Liver (tissue), 9 donors: ENCODE data around the gene HOXC6. TPM values are rescaled to one million over a fixed set of nuclear protein-coding genes. Genes with fewer than 3 reads are reported as not detected.

ENCODE experiments used
- DNase-seq: peaks from one replicate; pipeline ENCODE4 v3.0.0-alpha.2; 2017; ENCODE audit warnings: low spot score
- H3K27ac ChIP-seq, 2 donors: one replicate each; pipeline ENCODE4 v1.7.0; 2013; ENCODE audit warnings: inconsistent platforms in 2 of 2, low read length in 2 of 2, control low read depth in 1 of 2, low read depth in 1 of 2, mild to moderate bottlenecking in 1 of 2
- H3K27me3 ChIP-seq, 4 donors: one replicate each; pipeline versions ENCODE4 v1.6.1 to v1.7.0; 2013; ENCODE audit warnings: low read length in 3 of 4, inconsistent platforms in 1 of 4, mild to moderate bottlenecking in 1 of 4, moderate library complexity in 1 of 4; ENCODE audit not compliant: control insufficient read depth in 4 of 4, insufficient read depth in 4 of 4
- H3K36me3 ChIP-seq, 4 donors: one replicate each; pipeline versions ENCODE4 v1.6.1 to v1.7.0; 2013; ENCODE audit warnings: low read length in 3 of 4, mild to moderate bottlenecking in 3 of 4, low read depth in 1 of 4, moderate library complexity in 1 of 4; ENCODE audit not compliant: control insufficient read depth in 4 of 4, insufficient read depth in 3 of 4
- H3K4me1 ChIP-seq, 4 donors: one replicate each; pipeline versions ENCODE4 v1.6.1 to v1.7.0; 2013; ENCODE audit warnings: low read length in 3 of 4, mild to moderate bottlenecking in 3 of 4, moderate library complexity in 1 of 4; ENCODE audit not compliant: control insufficient read depth in 4 of 4, insufficient read depth in 4 of 4
- H3K4me3 ChIP-seq, 3 donors: one replicate each; pipeline versions ENCODE4 v1.6.1 to v1.7.0; 2013; ENCODE audit warnings: low read length in 3 of 3, control low read depth in 1 of 3, low read depth in 1 of 3, mild to moderate bottlenecking in 1 of 3
- H3K9ac ChIP-seq, 2 donors: one replicate each; pipeline ENCODE4 v1.7.0; 2013; ENCODE audit warnings: low read length in 2 of 2, mild to moderate bottlenecking in 2 of 2, moderate library complexity in 2 of 2, control low read depth in 1 of 2, low read depth in 1 of 2
- H3K9me3 ChIP-seq, 4 donors: one replicate each; pipeline versions ENCODE4 v1.6.1 to v1.7.0; 2013; ENCODE audit warnings: low read length in 3 of 4; ENCODE audit not compliant: control insufficient read depth in 4 of 4
- EGR1 ChIP-seq, 2 donors: IDR thresholded peaks; 2 replicates each; pipeline ENCODE4 v1.6.1; 2016 to 2018; ENCODE audit warnings: antibody characterized with exemption in 2 of 2, low read depth in 2 of 2
- FOXA1 ChIP-seq: IDR thresholded peaks from 2 replicates; pipeline ENCODE4 v1.6.1; 2016; ENCODE audit warnings: antibody characterized with exemption
- FOXA2 ChIP-seq: IDR thresholded peaks from 2 replicates; pipeline ENCODE4 v1.6.1; 2016; ENCODE audit warnings: antibody characterized with exemption
- GABPA ChIP-seq, 2 donors: IDR thresholded peaks in 1 of 2; conservative IDR thresholded peaks in 1 of 2; 2 replicates each; pipeline ENCODE4 v1.6.1; 2016; ENCODE audit warnings: antibody characterized with exemption in 2 of 2, mild to moderate bottlenecking in 1 of 2, moderate library complexity in 1 of 2
- HNF4G ChIP-seq: IDR thresholded peaks from 2 replicates; pipeline ENCODE4 v1.6.1; 2016; ENCODE audit warnings: antibody characterized with exemption
- JUND ChIP-seq, 2 donors: IDR thresholded peaks; 2 replicates each; pipeline ENCODE4 v1.6.1; 2016; ENCODE audit warnings: antibody characterized with exemption in 2 of 2
- MAX ChIP-seq: IDR thresholded peaks from 2 replicates; pipeline ENCODE4 v1.6.1; 2016; ENCODE audit warnings: antibody characterized with exemption
- NR2F2 ChIP-seq: IDR thresholded peaks from 2 replicates; pipeline ENCODE4 v1.6.1; 2016; ENCODE audit warnings: antibody characterized with exemption
- REST ChIP-seq: IDR thresholded peaks from 2 replicates; pipeline ENCODE4 v1.6.1; 2016; ENCODE audit warnings: antibody characterized with exemption, mild to moderate bottlenecking
- RXRA ChIP-seq, 2 donors: IDR thresholded peaks; 2 replicates each; pipeline ENCODE4 v1.6.1; 2017 to 2018; ENCODE audit warnings: antibody characterized with exemption in 2 of 2, mild to moderate bottlenecking in 1 of 2
- TAF1 ChIP-seq: conservative IDR thresholded peaks from 2 replicates; pipeline ENCODE4 v1.6.1; 2016; ENCODE audit warnings: antibody characterized with exemption, mild to moderate bottlenecking
- YY1 ChIP-seq: IDR thresholded peaks from 2 replicates; pipeline ENCODE4 v1.6.1; 2016; ENCODE audit warnings: antibody characterized with exemption, mild to moderate bottlenecking
- WGBS: extraction: QIAGEN DNeasy Blood & Tissue Kit; methylation state at CpG from one replicate; pipeline ENCODE4 v1.1.7; 2013; 5-methylcytosine and 5-hydroxymethylcytosine counted together
- polyA plus RNA-seq, 2 donors: library from polyadenylated mRNA; stranded (reverse) in 1 of 2; unstranded in 1 of 2; fragments of 200-250 nt in 1 of 2; fragments of >200 nt in 1 of 2; fragmentation: Nextera tagmentation in 1 of 2; extraction: Ambion mirVana in 1 of 2; gene quantifications; one replicate each; pipeline versions ENCODE4 v1.2.1 to v1.2.3, GENCODE V29; 2013 to 2015
- total RNA-seq, 2 donors: library from RNA; depleted of rRNA; stranded (reverse); fragments of >200 nt; gene quantifications; one replicate each; pipeline ENCODE4 v1.2.3, GENCODE V29; 2014
- TF ChIP-seq, protein P1 (sequence below): IDR thresholded peaks from 2 replicates; pipeline ENCODE4 v1.6.1; 2016; ENCODE audit warnings: antibody characterized with exemption
- donor health status: healthy.
- donor health status: healthy.
- donor health status: healthy.
- donor health status: healthy.
- donor health status: healthy.

Gene HOXC6
- total and polyA plus RNA-seq, 4 donors: 0.33 TPM; not detected in 3

DNA sequence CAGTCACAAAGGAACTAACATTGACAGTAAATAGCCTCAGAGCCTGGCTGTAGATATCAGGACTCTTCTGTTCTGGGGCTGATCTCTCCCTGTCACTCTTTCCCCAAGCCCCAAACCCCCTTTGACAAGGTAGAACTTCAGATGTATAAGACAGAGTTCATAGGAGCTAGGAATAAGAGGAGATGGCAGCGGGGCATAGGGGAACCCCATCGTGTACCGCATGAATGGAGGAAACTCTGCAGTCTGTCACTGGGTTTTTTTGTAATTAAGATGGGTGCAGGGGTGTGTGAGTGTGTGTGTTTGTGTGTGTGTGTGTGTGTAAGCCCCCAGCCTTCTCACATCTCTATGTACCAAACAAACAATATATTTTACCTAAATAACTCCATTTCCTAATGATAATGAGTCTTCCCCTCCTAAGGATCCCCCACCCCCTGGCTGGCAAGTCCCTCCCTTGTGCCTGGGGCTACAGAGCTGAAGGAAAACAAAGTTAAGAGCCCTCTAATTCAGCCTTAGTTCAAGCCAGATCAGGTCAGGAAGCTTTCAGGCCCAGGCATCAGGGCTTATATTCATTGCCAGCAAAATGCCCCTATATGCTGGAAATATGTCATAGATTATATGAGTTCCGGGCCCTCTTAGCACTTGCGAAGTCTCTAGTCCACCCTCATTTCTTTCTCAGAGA lies 16.3 kb downstream of the HOXC6 start:
- peaks cover 9 to 38% (median 21%) of the 10 kb centered on the region in 4 donors for H3K27me3 ChIP-seq
- H3K27ac ChIP-seq: no peak overlapping the region
- 22% methylated on average over 5 of the region's 5 CpGs for WGBS
- H3K4me3 ChIP-seq: no peak overlapping the region
- no peak for DNase-seq
- no peaks in the 10 kb centered on the region for H3K4me1 ChIP-seq
- H3K9me3 ChIP-seq: no peaks in the 10 kb centered on the region
- no peaks in the 10 kb centered on the region for H3K36me3 ChIP-seq
- no peak overlapping the region for H3K9ac ChIP-seq
- TF ChIP-seq HNF4G (no peak), MAX (no peak)

DNA sequence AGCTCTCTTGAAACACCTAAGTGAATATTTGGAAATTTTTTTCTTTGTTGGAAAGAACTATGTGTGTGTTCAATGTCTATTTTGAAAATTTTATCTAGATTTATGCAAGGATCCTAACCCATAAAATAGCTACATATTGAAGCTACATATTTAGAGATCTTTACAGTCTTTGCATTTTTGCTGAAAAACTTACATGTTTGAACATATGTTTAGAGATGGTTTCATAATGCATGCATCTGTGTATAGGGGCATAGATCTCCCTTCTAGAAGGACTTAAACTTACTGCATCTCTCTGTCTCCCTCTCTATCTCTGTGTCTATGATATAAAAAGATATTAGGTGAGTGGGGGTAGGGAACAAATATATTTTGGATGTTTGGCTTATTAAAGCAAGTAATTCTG lies 17.2 kb downstream of the HOXC6 start:
- Histone ChIP-seq H3K9ac (no peak overlapping the region), H3K9me3 (no peaks in the 10 kb centered on the region), H3K4me1 (no peaks in the 10 kb centered on the region), H3K27ac (no peak overlapping the region), H3K4me3 (no peak overlapping the region), H3K27me3 (peaks cover 10 to 38% (median 21%) of the 10 kb centered on the region in 4 donors), H3K36me3 (no peaks in the 10 kb centered on the region)
- no peak for DNase-seq
- TF ChIP-seq RXRA (IDR thresholded peaks at IDR 0.05) (no peak), FOXA2 (no peak), MAX (no peak), FOXA1 (no peak)

GRCh38 chr12:54045868-54046521 lies 17.8 kb downstream of the HOXC6 start:
- Histone ChIP-seq H3K9ac (no peak overlapping the region), H3K36me3 (no peaks in the 10 kb centered on the region), H3K27me3 (peaks cover 12 to 39% (median 21%) of the 10 kb centered on the region in 4 donors), H3K9me3 (no peaks in the 10 kb centered on the region), H3K27ac (no peak overlapping the region), H3K4me3 (no peak overlapping the region), H3K4me1 (no peaks in the 10 kb centered on the region)
- no peak for DNase-seq
- no peak for TF ChIP-seq MAX
- no peak for TF ChIP-seq TAF1
- no peak for TF ChIP-seq NR2F2
- no peak for TF ChIP-seq REST
- no peak for TF ChIP-seq HNF4G
- no peak for TF ChIP-seq YY1
- TF ChIP-seq EGR1 (IDR thresholded peaks at IDR 0.05; ENCODE audit: low read depth in 2 of 2): no peak
- no peak for TF ChIP-seq GABPA (IDR thresholded peaks at IDR 0.05 in 1 of 2, conservative IDR thresholded peaks at IDR 0.05 in 1 of 2)
- TF ChIP-seq JUND (IDR thresholded peaks at IDR 0.05): no peak
- TF ChIP-seq FOXA2: no peak
- TF ChIP-seq, protein P1, sequence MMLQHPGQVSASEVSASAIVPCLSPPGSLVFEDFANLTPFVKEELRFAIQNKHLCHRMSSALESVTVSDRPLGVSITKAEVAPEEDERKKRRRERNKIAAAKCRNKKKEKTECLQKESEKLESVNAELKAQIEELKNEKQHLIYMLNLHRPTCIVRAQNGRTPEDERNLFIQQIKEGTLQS: no peak
- no peak for TF ChIP-seq RXRA (IDR thresholded peaks at IDR 0.05)
- no peak for TF ChIP-seq FOXA1
- 23% methylated on average over 16 of the region's 16 CpGs for WGBS
